ENCODE data around the gene GP1BA.
"Not testable (repeated sequence)": the region's sequence is repeated elsewhere in the genome, so short reads cannot be mapped to it uniquely, and the experiment has no call there.

Gene GP1BA

GRCh38 chr17:4919511-4920047 is 12.5 kb upstream of the GP1BA start:
- no peaks in the 10 kb centered on the region for H3K9me3 ChIP-seq (ENCODE audit: control insufficient read depth, insufficient read depth, low read length)
- H3K9me2 ChIP-seq (replicated peaks; ENCODE audit: control insufficient read depth, low read length), result no peaks in the 10 kb centered on the region
- TF ChIP-seq CTCF (IDR thresholded peaks at IDR 0.05; ENCODE audit: low read depth, low read length, poor library complexity, severe bottlenecking), result no peak
- TF ChIP-seq EZH2phosphoT487 (IDR thresholded peaks at IDR 0.05; ENCODE audit: borderline replicate concordance, low read length), result no peak
- no peaks in the 10 kb centered on the region for H3K36me3 ChIP-seq (ENCODE audit: control insufficient read depth, low read length)
- H3K4me1 ChIP-seq (ENCODE audit: control insufficient read depth, low read length), result no peaks in the 10 kb centered on the region
- no peaks in the 10 kb centered on the region for H3K27me3 ChIP-seq (ENCODE audit: control insufficient read depth, low read length)
- H3K79me2 ChIP-seq (ENCODE audit: control insufficient read depth, low read length), result no peaks in the 10 kb centered on the region
- H4K20me1 ChIP-seq (ENCODE audit: control insufficient read depth, insufficient read depth, low read depth, low read length), result no peaks in the 10 kb centered on the region
- no peak overlapping the region for H3K4me3 ChIP-seq (ENCODE audit: low read length)
- no peak overlapping the region for H3K4me2 ChIP-seq (ENCODE audit: low read length)
- no peaks in the 10 kb centered on the region for H3F3A ChIP-seq (ENCODE audit: control insufficient read depth, insufficient read depth)
- H3K27ac ChIP-seq (ENCODE audit: low read depth, low read length), result no peak overlapping the region

GRCh38 chr17:4920351-4921048 is 11.6 kb upstream of the GP1BA start:
- H3K79me2 ChIP-seq (ENCODE audit: control insufficient read depth, low read length), result no peaks in the 10 kb centered on the region
- no peak overlapping the region for H3K27ac ChIP-seq (ENCODE audit: low read depth, low read length)
- no peaks in the 10 kb centered on the region for H3K9me2 ChIP-seq (replicated peaks; ENCODE audit: control insufficient read depth, low read length)
- H4K20me1 ChIP-seq (ENCODE audit: control insufficient read depth, insufficient read depth, low read depth, low read length), result no peaks in the 10 kb centered on the region
- H3K4me3 ChIP-seq (ENCODE audit: low read length), result no peak overlapping the region
- no peak overlapping the region for H3K4me2 ChIP-seq (ENCODE audit: low read length)
- H3F3A ChIP-seq (ENCODE audit: control insufficient read depth, insufficient read depth), result no peaks in the 10 kb centered on the region
- H3K36me3 ChIP-seq (ENCODE audit: control insufficient read depth, low read length), result no peaks in the 10 kb centered on the region
- H3K9me3 ChIP-seq (ENCODE audit: control insufficient read depth, insufficient read depth, low read length), result no peaks in the 10 kb centered on the region
- no peaks in the 10 kb centered on the region for H3K27me3 ChIP-seq (ENCODE audit: control insufficient read depth, low read length)
- TF ChIP-seq EZH2phosphoT487 (IDR thresholded peaks at IDR 0.05; ENCODE audit: borderline replicate concordance, low read length) (no peak), CTCF (IDR thresholded peaks at IDR 0.05; ENCODE audit: low read depth, low read length, poor library complexity, severe bottlenecking) (no peak)
- H3K4me1 ChIP-seq (ENCODE audit: control insufficient read depth, low read length), result no peaks in the 10 kb centered on the region

GRCh38 chr17:4921320-4921719 is 10.8 kb upstream of the GP1BA start:
- H3K4me3 ChIP-seq (ENCODE audit: low read length), result no peak overlapping the region
- no peaks in the 10 kb centered on the region for H3K36me3 ChIP-seq (ENCODE audit: control insufficient read depth, low read length)
- H3K27me3 ChIP-seq (ENCODE audit: control insufficient read depth, low read length), result no peaks in the 10 kb centered on the region
- H4K20me1 ChIP-seq (ENCODE audit: control insufficient read depth, insufficient read depth, low read depth, low read length), result no peaks in the 10 kb centered on the region
- no peaks in the 10 kb centered on the region for H3K9me2 ChIP-seq (replicated peaks; ENCODE audit: control insufficient read depth, low read length)
- TF ChIP-seq EZH2phosphoT487 (IDR thresholded peaks at IDR 0.05; ENCODE audit: borderline replicate concordance, low read length), result no peak
- no peak for TF ChIP-seq CTCF (IDR thresholded peaks at IDR 0.05; ENCODE audit: low read depth, low read length, poor library complexity, severe bottlenecking)
- no peaks in the 10 kb centered on the region for H3K9me3 ChIP-seq (ENCODE audit: control insufficient read depth, insufficient read depth, low read length)
- no peaks in the 10 kb centered on the region for H3K79me2 ChIP-seq (ENCODE audit: control insufficient read depth, low read length)
- no peak overlapping the region for H3K27ac ChIP-seq (ENCODE audit: low read depth, low read length)
- no peak overlapping the region for H3K4me2 ChIP-seq (ENCODE audit: low read length)
- no peaks in the 10 kb centered on the region for H3F3A ChIP-seq (ENCODE audit: control insufficient read depth, insufficient read depth)
- H3K4me1 ChIP-seq (ENCODE audit: control insufficient read depth, low read length), result no peaks in the 10 kb centered on the region

- H3K9me2 ChIP-seq (replicated peaks; ENCODE audit: control insufficient read depth, low read length); H3K27me3 ChIP-seq (ENCODE audit: control insufficient read depth, low read length); H3K4me2 ChIP-seq (ENCODE audit: low read length); H3K79me2 ChIP-seq (ENCODE audit: control insufficient read depth, low read length); H3K27ac ChIP-seq (ENCODE audit: low read depth, low read length); H3K9me3 ChIP-seq (ENCODE audit: control insufficient read depth, insufficient read depth, low read length); H3F3A ChIP-seq (ENCODE audit: control insufficient read depth, insufficient read depth); H4K20me1 ChIP-seq (ENCODE audit: control insufficient read depth, insufficient read depth, low read depth, low read length); H3K4me3 ChIP-seq (ENCODE audit: low read length); H3K4me1 ChIP-seq (ENCODE audit: control insufficient read depth, low read length); H3K36me3 ChIP-seq (ENCODE audit: control insufficient read depth, low read length): not testable (repeated sequence)
Measured at GRCh38 chr17:4926577-4927335, 5.3 kb upstream of the GP1BA start.
